SK-N-MC (cell line): ENCODE results near the gene NCF2.

Experiments used
- EZH2 ChIP-seq: fragments of 200-600 bp; sonication (generic); IDR thresholded peaks from one replicate; pipeline ENCODE4 v1.6.1; 2017; ENCODE audit warnings: antibody characterized with exemption
- POLR2AphosphoS5 ChIP-seq: IDR thresholded peaks from 2 replicates; pipeline ENCODE4 v1.6.1; 2012; ENCODE audit warnings: mild to moderate bottlenecking, low read depth, low read length, borderline replicate concordance

- TF ChIP-seq POLR2AphosphoS5 (no peak), EZH2 (no peak)
Observed at GRCh38 chr1:183604038-183604808, 14.0 kb upstream of the NCF2 start.
